Measurements from ENCODE around the gene UNC5A. TPM values are rescaled to one million over a fixed set of nuclear protein-coding genes. Genes with fewer than 3 reads are reported as not detected.

UNC5A gene
- polyA plus RNA-seq, 4 donors: 0.08 to 0.35 (median 0.18) TPM

DNA sequence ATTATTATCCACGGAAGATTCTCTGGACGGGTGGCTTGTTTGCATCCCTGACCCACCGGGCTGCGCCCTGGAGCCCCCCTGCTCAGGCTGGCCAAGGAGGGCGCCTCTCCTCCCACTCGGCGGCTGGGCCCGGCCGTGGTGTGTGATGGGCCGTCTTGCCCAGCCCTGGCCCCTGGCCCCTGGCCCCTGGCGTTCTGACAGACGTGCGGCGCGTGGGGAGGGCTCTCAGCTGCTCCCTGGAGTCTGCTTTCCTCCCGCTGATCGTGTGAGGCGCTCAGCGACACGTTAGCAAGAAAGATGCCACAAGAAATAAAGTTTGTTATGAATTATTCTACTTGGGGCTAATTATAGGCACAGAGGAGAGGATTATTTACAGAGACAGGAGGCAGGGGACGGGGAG lies 33.3 kb downstream of the UNC5A start:
- no peak for DNase-seq (ENCODE audit: low read depth in 4 of 4, low spot score in 2 of 4)

DNA sequence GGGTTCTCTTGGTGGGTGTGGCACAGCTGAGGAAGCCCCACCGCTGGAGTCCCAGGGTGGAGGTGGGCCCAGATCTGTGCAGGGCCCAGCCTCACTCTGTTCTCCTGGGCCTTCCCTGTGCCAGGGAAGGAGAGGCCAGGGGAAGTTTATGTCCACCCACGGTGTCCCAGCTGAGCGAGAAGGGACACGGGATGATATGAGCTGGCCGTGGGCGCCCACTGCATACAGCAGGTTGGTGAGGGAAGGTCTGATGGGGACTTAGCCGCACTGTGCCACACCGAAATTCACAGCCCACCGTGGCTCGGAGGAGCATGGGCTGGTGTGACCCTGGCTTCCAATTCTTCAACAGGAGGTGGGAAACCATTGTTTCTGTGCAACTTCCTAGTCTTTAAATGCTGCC lies 33.9 kb downstream of the UNC5A start:
- DNase-seq (ENCODE audit: low read depth in 4 of 4, low spot score in 2 of 4): no peak

- DNase-seq (ENCODE audit: low read depth in 4 of 4, low spot score in 2 of 4): no peak
Observed at GRCh38 chr5:176844706-176845391, 34.5 kb downstream of the UNC5A start.

- DNase-seq (ENCODE audit: low read depth in 4 of 4, low spot score in 2 of 4): no peak
Observed at GRCh38 chr5:176845392-176845713, 35.0 kb downstream of the UNC5A start.

- no peak for DNase-seq (ENCODE audit: low read depth in 4 of 4, low spot score in 2 of 4)
Observed at GRCh38 chr5:176846335-176847140, 36.2 kb downstream of the UNC5A start.

- no peak for DNase-seq (ENCODE audit: low read depth in 4 of 4, low spot score in 2 of 4)
Observed at GRCh38 chr5:176847148-176847547, 36.8 kb downstream of the UNC5A start.

DNA sequence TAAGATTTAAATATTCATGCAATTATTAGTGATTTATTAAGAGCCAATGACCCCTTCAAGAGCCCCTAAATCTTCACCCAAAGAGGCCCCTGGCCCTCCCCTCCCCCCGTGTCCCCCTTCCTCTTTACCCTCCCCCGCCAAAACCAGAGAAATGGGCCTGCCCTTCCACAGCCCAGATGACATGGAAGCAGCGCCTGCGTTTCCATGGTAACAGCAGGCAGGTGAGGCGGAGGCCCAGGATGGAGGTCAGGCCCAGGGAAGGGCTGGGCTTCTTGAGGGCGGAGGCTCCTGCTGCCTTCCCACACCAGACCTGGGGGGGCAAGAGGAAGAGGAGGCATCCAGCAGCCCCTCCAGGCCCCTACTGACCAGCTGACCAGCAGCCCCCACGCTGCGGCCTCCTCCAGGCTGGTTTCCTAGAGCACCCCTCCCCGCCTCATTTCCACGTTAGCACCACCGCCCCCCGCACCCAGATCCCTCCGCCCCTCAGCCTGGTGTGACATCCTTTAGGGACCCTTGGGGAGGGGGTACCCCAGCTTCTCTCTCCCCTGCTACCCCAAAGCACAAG lies 37.4 kb downstream of the UNC5A start:
- DNase-seq (ENCODE audit: low read depth in 4 of 4, low spot score in 2 of 4): no peak

GRCh38 chr5:176848651-176849050 lies 38.3 kb downstream of the UNC5A start:
- DNase-seq (ENCODE audit: low read depth in 4 of 4, low spot score in 2 of 4): no peak

DNA sequence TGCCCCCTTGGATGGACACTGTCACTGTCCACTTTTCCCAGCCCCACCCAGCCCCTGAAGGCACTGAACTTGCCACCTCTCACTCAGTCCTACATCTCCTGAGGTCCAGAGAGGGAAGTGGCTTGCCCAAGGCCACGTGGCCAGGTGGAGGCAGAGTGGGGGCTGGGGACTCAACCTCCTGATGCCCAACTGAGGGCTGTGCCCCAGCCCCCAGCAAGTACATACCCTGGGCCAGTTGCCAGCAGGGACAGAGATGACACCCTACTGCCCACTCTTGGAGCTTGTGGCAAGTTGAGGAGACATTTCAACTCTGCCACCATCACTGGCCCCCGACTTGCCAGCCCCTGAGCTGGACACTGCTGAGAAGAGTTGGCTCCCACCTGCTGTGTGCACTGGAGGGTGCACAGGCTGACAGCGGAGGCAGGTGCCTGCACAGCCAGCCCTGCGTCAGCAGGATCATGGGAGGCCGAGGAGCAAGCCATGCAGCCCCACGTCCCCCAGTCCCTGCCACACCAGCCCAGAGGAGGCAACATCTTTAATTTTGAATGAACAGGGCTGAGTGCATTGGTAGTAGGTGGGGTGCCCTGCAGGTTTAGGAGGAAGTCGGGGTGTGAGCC lies 39.4 kb downstream of the UNC5A start:
- DNase-seq (ENCODE audit: low read depth in 4 of 4, low spot score in 2 of 4): no peak

- DNase-seq (ENCODE audit: low read depth in 4 of 4, low spot score in 2 of 4): no peak
Observed at GRCh38 chr5:176850371-176851245, 40.2 kb downstream of the UNC5A start.

- no peak for DNase-seq (ENCODE audit: low read depth in 4 of 4, low spot score in 2 of 4)
Observed at GRCh38 chr5:176851380-176851779, 41.0 kb downstream of the UNC5A start.

- no peak for DNase-seq (ENCODE audit: low read depth in 4 of 4, low spot score in 2 of 4)
Observed at GRCh38 chr5:176851871-176852658, 41.7 kb downstream of the UNC5A start.

- no peak for DNase-seq (ENCODE audit: low read depth in 4 of 4, low spot score in 2 of 4)
Observed at GRCh38 chr5:176853151-176853778, 42.9 kb downstream of the UNC5A start.

GRCh38 chr5:176854164-176854563 lies 43.8 kb downstream of the UNC5A start:
- no peak for DNase-seq (ENCODE audit: low read depth in 4 of 4, low spot score in 2 of 4)

GRCh38 chr5:176855598-176855997 lies 45.2 kb downstream of the UNC5A start:
- DNase-seq (ENCODE audit: low read depth in 4 of 4, low spot score in 2 of 4): no peak

DNA sequence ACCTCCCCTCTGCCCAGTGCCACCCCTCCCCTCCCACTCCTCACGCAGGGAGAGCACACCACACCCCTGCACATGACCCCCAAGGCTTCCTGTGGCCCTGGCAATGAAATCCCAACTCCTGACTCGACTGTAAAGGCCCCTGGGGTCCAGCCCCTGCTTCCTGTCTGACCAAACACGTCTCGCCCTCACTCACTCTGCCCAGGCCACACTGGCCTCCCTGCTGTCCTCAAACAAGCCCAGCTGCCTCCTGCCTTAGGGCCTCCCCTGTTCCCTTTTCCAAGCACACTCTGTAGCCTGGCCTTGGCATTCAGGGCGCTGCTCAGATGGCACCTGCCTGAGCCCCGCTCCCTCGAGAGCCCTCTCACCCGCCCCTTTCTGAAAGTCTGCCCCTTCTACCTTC lies 46.4 kb downstream of the UNC5A start:
- DNase-seq (ENCODE audit: low read depth in 4 of 4, low spot score in 2 of 4): no peak

- no peak for DNase-seq (ENCODE audit: low read depth in 4 of 4, low spot score in 2 of 4)
Observed at GRCh38 chr5:176857216-176857893, 47.0 kb downstream of the UNC5A start.

GRCh38 chr5:176857894-176858273 lies 47.5 kb downstream of the UNC5A start:
- DNase-seq (ENCODE audit: low read depth in 4 of 4, low spot score in 2 of 4): no peak

- DNase-seq (ENCODE audit: low read depth in 4 of 4, low spot score in 2 of 4): no peak
Observed at GRCh38 chr5:176859916-176860315, 49.6 kb downstream of the UNC5A start.

All from left renal cortex interstitium (tissue), 4 donors.